Measurements from ENCODE around the gene CDKAL1.

Gene CDKAL1

GRCh38 chr6:20850686-20851416 lies 316.6 kb downstream of the CDKAL1 start:
- DNase-seq: no peak

- no peak for DNase-seq
Observed at GRCh38 chr6:20851795-20852194, 317.5 kb downstream of the CDKAL1 start.

- no peak for DNase-seq
Observed at GRCh38 chr6:20853828-20854227, 319.6 kb downstream of the CDKAL1 start.

- DNase-seq: no peak
Observed at GRCh38 chr6:20856681-20857288, 322.5 kb downstream of the CDKAL1 start.

- no peak for DNase-seq
Observed at GRCh38 chr6:20861481-20861880, 327.2 kb downstream of the CDKAL1 start.

- DNase-seq: peak; percentile 85
Observed at GRCh38 chr6:20866036-20866435, 331.8 kb downstream of the CDKAL1 start.

- DNase-seq: peak; percentile 47
Observed at GRCh38 chr6:20866935-20867703, 332.9 kb downstream of the CDKAL1 start.

- DNase-seq: peak; percentile 91
Observed at GRCh38 chr6:20868397-20869096, 334.3 kb downstream of the CDKAL1 start.

GRCh38 chr6:20870021-20870420 lies 335.8 kb downstream of the CDKAL1 start:
- DNase-seq: peak; percentile 36

GRCh38 chr6:20870493-20870892 lies 336.2 kb downstream of the CDKAL1 start:
- peak; percentile 13 for DNase-seq

- DNase-seq: no peak
Observed at GRCh38 chr6:20873425-20874190, 339.4 kb downstream of the CDKAL1 start.

- DNase-seq: peak; percentile 14
Observed at GRCh38 chr6:20875369-20875963, 341.2 kb downstream of the CDKAL1 start.

GRCh38 chr6:20876036-20876435 lies 341.8 kb downstream of the CDKAL1 start:
- no peak for DNase-seq

- DNase-seq: no peak
Observed at GRCh38 chr6:20876561-20876960, 342.3 kb downstream of the CDKAL1 start.

GRCh38 chr6:20877008-20877937 lies 343.0 kb downstream of the CDKAL1 start:
- DNase-seq: no peak

- no peak for DNase-seq
Observed at GRCh38 chr6:20879121-20879520, 344.9 kb downstream of the CDKAL1 start.

GRCh38 chr6:20879526-20879925 lies 345.3 kb downstream of the CDKAL1 start:
- no peak for DNase-seq

GRCh38 chr6:20881365-20881764 lies 347.1 kb downstream of the CDKAL1 start:
- DNase-seq: no peak

- no peak for DNase-seq
Observed at GRCh38 chr6:20882014-20882413, 347.8 kb downstream of the CDKAL1 start.

GRCh38 chr6:20885076-20885475 lies 350.8 kb downstream of the CDKAL1 start:
- DNase-seq: no peak

- DNase-seq: no peak
Observed at GRCh38 chr6:20891161-20891560, 356.9 kb downstream of the CDKAL1 start.

Data from NCI-H774 (cell line).